Endothelial cell of umbilical vein (primary cell): ENCODE data around the gene PHF12.

Source experiments
- CTCF ChIP-seq, 2 donors: IDR thresholded peaks; 1 replicate in 1 of 2; 2 replicates in 1 of 2; pipeline ENCODE4 v1.5.1; 2011; ENCODE audit warnings: low read length in 2 of 2, mild to moderate bottlenecking in 2 of 2, moderate library complexity in 2 of 2, control low read depth in 1 of 2, inconsistent platforms in 1 of 2, low read depth in 1 of 2; ENCODE audit not compliant: insufficient read depth in 1 of 2; ENCODE audit errors: extremely low read depth in 1 of 2
- EZH2 ChIP-seq: IDR thresholded peaks from 2 replicates; pipeline ENCODE4 v1.6.1; 2012; ENCODE audit warnings: borderline replicate concordance, low read depth, mild to moderate bottlenecking, moderate library complexity, low read length, inconsistent platforms; ENCODE audit not compliant: severe bottlenecking
- GATA2 ChIP-seq: IDR thresholded peaks from 2 replicates; pipeline ENCODE4 v1.7.0; 2011; ENCODE audit warnings: low read depth, mild to moderate bottlenecking, moderate library complexity, mixed read lengths, low read length; ENCODE audit not compliant: insufficient read length, insufficient read depth
- JUN ChIP-seq: IDR thresholded peaks from 2 replicates; pipeline ENCODE4 v1.6.1; 2011; ENCODE audit warnings: borderline replicate concordance, low read depth; ENCODE audit not compliant: insufficient read length, insufficient read depth
- MAX ChIP-seq: IDR thresholded peaks from 2 replicates; pipeline ENCODE4 v1.6.1; 2011; ENCODE audit not compliant: insufficient read depth, insufficient read length
- MYC ChIP-seq: IDR thresholded peaks from one replicate; pipeline ENCODE4 v1.6.1; 2011; ENCODE audit warnings: mild to moderate bottlenecking, low read depth, low read length
- POLR2A ChIP-seq: IDR thresholded peaks from 2 replicates; pipeline ENCODE4 v1.6.1; 2012; ENCODE audit warnings: low read depth, mild to moderate bottlenecking, control low read depth, low read length
- POLR2AphosphoS5 ChIP-seq: IDR thresholded peaks from 2 replicates; pipeline ENCODE4 v1.6.1; 2012; ENCODE audit warnings: low read depth, mild to moderate bottlenecking, control low read depth, low read length, moderate library complexity; ENCODE audit not compliant: insufficient read depth

- no peak for TF ChIP-seq POLR2A
- TF ChIP-seq POLR2AphosphoS5, result no peak
- no peak for TF ChIP-seq EZH2
- TF ChIP-seq CTCF (IDR thresholded peaks at IDR 0.05; ENCODE audit: extremely low read depth in 1 of 2, insufficient read depth in 1 of 2, low read depth in 1 of 2, low read length in 2 of 2), result no peak
- TF ChIP-seq MYC, result no peak
- TF ChIP-seq MAX, result no peak
- no peak for TF ChIP-seq JUN
- no peak for TF ChIP-seq GATA2
Observed at GRCh38 chr17:28988475-28988874, 37.2 kb upstream of the PHF12 start.
